OCI-LY3 (cell line): ENCODE results near the gene DOCK6.
A peak's percentile ranks its signal among the peaks of the same experiment; 100 is the strongest.

ENCODE experiments used
- H2AFZ ChIP-seq: fragments of 200-600, 300-600 bp; shearing (Covaris generic); 2 replicates; pipeline ENCODE4 v1.6.0; 2014; ENCODE audit warnings: antibody characterized with exemption, low read depth, low read length
- H3K27ac ChIP-seq: fragments of 200-600, 300-600 bp; sonication (generic); 2 replicates; pipeline ENCODE4 v1.5.1; 2014; ENCODE audit warnings: mild to moderate bottlenecking, low read length, moderate library complexity, mixed read lengths
- H3K27me3 ChIP-seq: fragments of 200-600, 300-600 bp; sonication (generic); 2 replicates; pipeline ENCODE4 v1.6.1; 2014; ENCODE audit warnings: low read depth, low read length, mixed read lengths
- H3K36me3 ChIP-seq: fragments of 200-600, 300-600 bp; sonication (generic); replicated peaks from 2 replicates; pipeline ENCODE3; 2014; ENCODE audit warnings: low read depth, low read length, mixed read lengths
- H3K4me1 ChIP-seq: fragments of 300-600, 200-600 bp; sonication (generic); 2 replicates; pipeline ENCODE4 v1.6.1; 2014; ENCODE audit warnings: low read length, mixed read lengths
- H3K4me2 ChIP-seq: fragments of 200-600, 300-600 bp; sonication (generic); 2 replicates; pipeline ENCODE4 v1.6.1; 2014; ENCODE audit warnings: low read length, mixed read lengths
- H3K4me3 ChIP-seq: fragments of 300-600, 200-600 bp; sonication (generic); 2 replicates; pipeline ENCODE4 v1.5.1; 2014; ENCODE audit warnings: antibody characterized with exemption, mild to moderate bottlenecking, low read length, moderate library complexity
- H3K79me2 ChIP-seq: fragments of 300-600, 200-600 bp; shearing (Covaris generic); 2 replicates; pipeline ENCODE4 v1.6.1; 2014; ENCODE audit warnings: mild to moderate bottlenecking, low read length, mixed read lengths
- H3K9ac ChIP-seq: fragments of 300-600, 200-600 bp; shearing (Covaris generic); 2 replicates; pipeline ENCODE4 v1.6.0; 2014; ENCODE audit warnings: mild to moderate bottlenecking, low read length, moderate library complexity
- H3K9me3 ChIP-seq: fragments of 200-600, 300-600 bp; shearing (Covaris generic); 2 replicates; pipeline ENCODE4 v1.6.1; 2014; ENCODE audit warnings: low read length, mixed read lengths; ENCODE audit not compliant: insufficient read depth
- H4K20me1 ChIP-seq: fragments of 200-600, 300-600 bp; sonication (generic); 2 replicates; pipeline ENCODE4 v1.6.1; 2016; ENCODE audit warnings: low read length, mixed read lengths; ENCODE audit not compliant: insufficient read depth
- EZH2phosphoT487 ChIP-seq: fragments of 200-600 bp; shearing (Covaris generic); IDR thresholded peaks from 2 replicates; pipeline ENCODE4 v1.6.1; 2018; ENCODE audit warnings: antibody characterized with exemption, mixed run types, low read depth
- TF ChIP-seq, protein P1 (sequence below): fragments of 200-600, 300-600 bp; sonication (generic); IDR thresholded peaks from 2 replicates; pipeline ENCODE4 v1.5.1; 2014; ENCODE audit warnings: antibody characterized with exemption, low read length, low read depth

Gene DOCK6

DNA sequence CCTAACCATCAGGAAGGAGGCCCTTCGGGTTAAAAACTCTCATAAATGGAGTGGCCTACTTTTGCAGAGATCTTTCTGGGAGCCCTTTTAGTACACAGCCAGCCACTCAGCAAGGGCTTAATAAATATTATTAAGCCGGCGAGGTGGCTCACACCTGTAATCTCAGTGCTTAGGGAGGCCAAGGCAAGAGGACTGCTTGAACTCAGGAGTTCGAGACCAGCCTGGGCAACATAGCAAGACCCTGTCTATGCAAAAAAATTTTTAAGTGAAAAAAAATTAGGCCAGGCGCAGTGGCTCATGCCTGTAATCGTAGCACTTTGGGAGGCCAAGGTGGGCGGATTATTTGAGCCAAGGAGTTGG lies 64.2 kb downstream of the DOCK6 start:
- Histone ChIP-seq H3K27me3 (peaks cover 12% of the 10 kb centered on the region), H3K4me2 (peak overlapping the region; percentile 99), H3K9me3 (no peaks in the 10 kb centered on the region), H3K4me1 (peaks cover 37% of the 10 kb centered on the region), H3K27ac (no peak overlapping the region), H3K9ac (peak overlapping the region; percentile 76), H2AFZ (no peak overlapping the region), H3K4me3 (peak overlapping the region; percentile 92), H3K79me2 (no peaks in the 10 kb centered on the region), H3K36me3 (no peaks in the 10 kb centered on the region), H4K20me1 (no peaks in the 10 kb centered on the region)
- no peak for TF ChIP-seq EZH2phosphoT487
- TF ChIP-seq, protein P1, sequence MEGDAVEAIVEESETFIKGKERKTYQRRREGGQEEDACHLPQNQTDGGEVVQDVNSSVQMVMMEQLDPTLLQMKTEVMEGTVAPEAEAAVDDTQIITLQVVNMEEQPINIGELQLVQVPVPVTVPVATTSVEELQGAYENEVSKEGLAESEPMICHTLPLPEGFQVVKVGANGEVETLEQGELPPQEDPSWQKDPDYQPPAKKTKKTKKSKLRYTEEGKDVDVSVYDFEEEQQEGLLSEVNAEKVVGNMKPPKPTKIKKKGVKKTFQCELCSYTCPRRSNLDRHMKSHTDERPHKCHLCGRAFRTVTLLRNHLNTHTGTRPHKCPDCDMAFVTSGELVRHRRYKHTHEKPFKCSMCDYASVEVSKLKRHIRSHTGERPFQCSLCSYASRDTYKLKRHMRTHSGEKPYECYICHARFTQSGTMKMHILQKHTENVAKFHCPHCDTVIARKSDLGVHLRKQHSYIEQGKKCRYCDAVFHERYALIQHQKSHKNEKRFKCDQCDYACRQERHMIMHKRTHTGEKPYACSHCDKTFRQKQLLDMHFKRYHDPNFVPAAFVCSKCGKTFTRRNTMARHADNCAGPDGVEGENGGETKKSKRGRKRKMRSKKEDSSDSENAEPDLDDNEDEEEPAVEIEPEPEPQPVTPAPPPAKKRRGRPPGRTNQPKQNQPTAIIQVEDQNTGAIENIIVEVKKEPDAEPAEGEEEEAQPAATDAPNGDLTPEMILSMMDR: no peak

DNA sequence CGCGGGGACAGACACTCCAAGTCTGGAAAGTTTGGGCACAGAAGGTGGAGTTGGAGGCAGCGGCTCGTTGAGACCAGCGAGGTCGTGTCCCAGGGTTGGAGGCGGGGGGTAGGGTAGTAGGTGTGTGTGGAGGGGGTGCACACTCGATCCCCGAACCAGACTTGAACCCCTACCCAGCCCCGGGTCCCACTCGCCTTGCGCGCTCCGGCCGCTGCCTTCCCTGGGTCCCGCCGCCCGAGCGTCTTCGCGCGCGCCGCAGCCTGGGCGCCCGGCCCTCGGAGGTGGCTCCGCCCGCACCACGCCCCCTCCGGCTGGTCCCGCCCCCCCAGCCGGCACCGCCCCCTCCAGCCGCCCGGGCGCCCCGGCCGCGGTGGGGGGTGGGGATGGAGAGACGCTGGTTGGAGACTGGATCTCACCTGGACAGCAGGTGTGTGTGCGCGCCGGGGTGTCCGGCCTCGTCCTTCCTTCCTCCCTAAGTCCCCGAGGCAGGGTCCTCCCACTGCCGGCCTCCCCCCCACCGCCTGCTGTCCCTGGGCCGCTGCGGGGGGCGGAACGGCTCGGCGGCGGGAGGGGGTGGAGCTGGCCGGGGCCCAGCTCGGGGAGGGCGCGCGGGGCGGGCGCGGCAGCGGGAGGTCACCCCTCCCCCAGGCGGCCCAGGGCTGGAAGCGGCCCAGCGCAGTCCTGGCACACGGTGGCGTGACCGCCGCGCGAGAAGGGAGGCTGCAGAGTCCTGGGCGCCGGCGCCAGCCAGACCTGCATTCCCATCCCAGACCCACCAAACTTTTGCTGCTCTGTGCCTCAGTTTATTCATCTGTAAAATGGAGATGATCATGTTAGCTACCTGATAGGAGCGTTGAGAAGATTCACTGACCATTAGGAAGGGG lies 64.8 kb downstream of the DOCK6 start, which contains the start of gene KANK2:
Gene KANK2, minus strand, starts transcription at position 255 of the 884 bp plus-strand sequence. CDS start 3,034 bp downstream, outside the sequence.
- H3K4me2 ChIP-seq: peak within 1 kb of the TSS; percentile 99
- H3K79me2 ChIP-seq: no peaks in the 10 kb centered on the region
- H3K9ac ChIP-seq: peak within 1 kb of the TSS; percentile 76
- TF ChIP-seq EZH2phosphoT487: no peak
- TF ChIP-seq, protein P1: 0 out of 2 replicates have a peak, but pooled peaks have one; percentile 9
- H3K27me3 ChIP-seq: peaks cover 12% of the 10 kb centered on the region
- H3K27ac ChIP-seq: no peak within 1 kb of the TSS
- H3K36me3 ChIP-seq: no peaks in the 10 kb centered on the region
- H4K20me1 ChIP-seq: no peaks in the 10 kb centered on the region
- H2AFZ ChIP-seq: peak within 1 kb of the TSS; percentile 42; the same call in 1 of the 2 replicates
- peak within 1 kb of the TSS; percentile 92 for H3K4me3 ChIP-seq
- peaks cover 31% of the 10 kb centered on the region for H3K4me1 ChIP-seq
- H3K9me3 ChIP-seq: no peaks in the 10 kb centered on the region

DNA sequence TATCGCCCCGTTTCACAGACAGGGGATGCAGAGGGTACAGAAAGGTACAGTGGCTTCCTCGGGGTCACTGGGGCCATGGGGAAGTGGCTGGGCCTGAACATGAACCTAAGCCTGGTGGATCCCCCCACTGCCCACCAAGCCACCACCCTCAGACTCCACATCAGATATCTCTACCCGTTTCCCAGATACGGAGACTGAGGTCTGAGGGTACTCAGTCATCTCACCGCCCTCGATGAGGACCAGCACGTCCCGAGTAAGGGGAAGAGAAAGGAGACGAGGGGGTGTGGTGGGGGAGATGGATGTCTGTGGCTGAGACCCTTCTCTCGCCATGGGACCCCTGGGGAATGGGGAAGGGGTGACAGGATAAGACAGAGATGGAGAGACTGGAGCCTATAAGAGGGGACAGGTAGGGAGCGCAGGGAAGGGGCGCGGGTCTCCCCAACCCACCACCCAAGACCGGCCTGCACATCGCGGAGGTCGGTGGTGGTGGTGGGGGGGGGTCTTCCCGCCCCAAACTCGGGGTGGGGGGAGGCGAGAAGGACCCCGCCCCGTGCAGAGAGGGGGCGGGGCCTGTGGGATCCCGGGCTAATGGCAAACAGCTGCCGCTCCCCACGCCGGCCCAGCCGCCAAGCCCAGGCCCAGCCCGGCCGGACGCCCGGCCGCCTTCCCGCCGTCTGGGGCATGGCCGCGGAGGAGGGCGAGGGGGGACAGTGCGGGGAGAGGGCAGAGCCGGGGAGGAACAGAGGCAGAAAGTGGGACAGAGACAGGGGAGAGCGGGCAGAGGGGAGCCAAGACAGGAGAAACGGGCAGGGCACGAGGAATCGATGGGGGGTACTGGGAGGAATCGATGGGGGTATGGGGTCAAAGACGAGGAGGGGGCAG lies 65.7 kb downstream of the DOCK6 start:
- TF ChIP-seq EZH2phosphoT487: no peak
- TF ChIP-seq, protein P1: no peak
- H3K27ac ChIP-seq: no peak overlapping the region
- no peaks in the 10 kb centered on the region for H3K79me2 ChIP-seq
- peak overlapping the region; percentile 92 for H3K4me3 ChIP-seq
- H3K4me1 ChIP-seq: peaks cover 22% of the 10 kb centered on the region
- H4K20me1 ChIP-seq: no peaks in the 10 kb centered on the region
- H2AFZ ChIP-seq: peak overlapping the region; percentile 42; the same call in 1 of the 2 replicates
- no peaks in the 10 kb centered on the region for H3K9me3 ChIP-seq
- peak overlapping the region; percentile 76 for H3K9ac ChIP-seq
- peak overlapping the region; percentile 99 for H3K4me2 ChIP-seq
- H3K36me3 ChIP-seq: peaks cover 4% of the 10 kb centered on the region
- peaks cover 12% of the 10 kb centered on the region for H3K27me3 ChIP-seq

DNA sequence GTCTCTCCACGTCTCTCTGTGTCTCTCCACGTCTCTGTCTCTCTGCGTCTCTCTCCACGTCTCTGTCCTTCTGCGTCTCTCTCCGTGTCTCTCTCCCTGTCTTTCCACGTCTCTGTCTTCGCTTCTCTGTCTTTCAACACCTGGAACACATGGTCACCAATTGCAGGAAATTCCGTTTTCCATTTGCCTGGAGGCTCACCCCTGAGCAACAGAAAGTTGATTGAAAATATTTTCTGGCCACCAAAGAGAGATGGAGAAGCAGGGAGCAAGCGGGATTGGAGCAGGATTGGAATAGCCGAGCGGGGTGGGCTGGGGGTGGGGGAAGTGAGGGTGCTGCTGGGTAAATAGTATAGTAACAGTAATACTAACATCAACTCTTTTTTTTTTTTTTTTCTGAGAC lies 66.6 kb downstream of the DOCK6 start:
- Histone ChIP-seq H3K27ac (no peak overlapping the region), H3K4me3 (no peak overlapping the region), H3K27me3 (peaks cover 12% of the 10 kb centered on the region), H3K9ac (no peak overlapping the region), H3K9me3 (no peaks in the 10 kb centered on the region), H3K36me3 (peaks cover 4% of the 10 kb centered on the region), H2AFZ (no peak overlapping the region), H3K4me1 (peaks cover 20% of the 10 kb centered on the region), H3K4me2 (no peak overlapping the region), H4K20me1 (no peaks in the 10 kb centered on the region), H3K79me2 (no peaks in the 10 kb centered on the region)
- no peak for TF ChIP-seq EZH2phosphoT487
- TF ChIP-seq, protein P1: no peak
